Measurements from ENCODE around the gene DYNLL1.
"Not testable (repeated sequence)": the region's sequence is repeated elsewhere in the genome, so short reads cannot be mapped to it uniquely, and the experiment has no call there.

DYNLL1 gene

DNA sequence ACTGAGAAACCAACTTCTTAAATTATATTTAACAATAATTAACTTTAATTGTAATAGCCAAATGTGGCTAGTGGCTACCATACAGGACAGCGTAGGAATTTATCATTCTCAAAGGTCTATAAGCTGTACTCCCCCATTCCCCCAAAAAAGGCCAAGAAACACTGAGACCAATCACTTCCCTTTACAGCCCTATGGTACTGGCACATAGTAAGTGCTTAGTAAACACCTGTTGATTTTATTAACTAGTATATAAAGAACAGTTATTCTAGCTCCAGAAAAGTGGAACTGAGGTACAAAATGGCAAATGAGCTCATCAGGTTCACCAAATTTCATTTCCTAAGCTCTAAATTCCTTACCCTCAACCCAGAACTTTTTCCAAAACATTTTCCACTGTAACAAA is 20.3 kb upstream of the DYNLL1 start:
- DNase-seq: no peak

DNA sequence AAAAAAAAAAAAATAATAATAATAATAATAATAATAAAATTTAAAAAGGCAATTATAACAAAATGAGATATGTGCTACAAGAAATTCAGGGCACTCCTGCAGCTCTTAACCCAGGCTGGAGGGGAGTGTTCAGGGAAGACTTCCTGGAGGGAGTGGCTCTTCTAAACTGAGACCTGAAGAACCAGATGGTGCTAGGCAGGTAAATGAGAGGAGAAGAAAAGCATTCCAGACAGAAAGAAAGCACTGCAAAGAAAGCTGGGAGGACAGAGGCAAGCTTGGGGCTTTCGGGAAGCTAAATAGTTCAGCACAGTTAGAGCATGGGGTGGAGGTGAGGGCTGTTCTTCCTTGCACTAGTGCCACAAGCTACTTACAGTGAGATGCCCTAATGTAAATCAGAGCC is 16.5 kb upstream of the DYNLL1 start:
- no peak for DNase-seq

DNA sequence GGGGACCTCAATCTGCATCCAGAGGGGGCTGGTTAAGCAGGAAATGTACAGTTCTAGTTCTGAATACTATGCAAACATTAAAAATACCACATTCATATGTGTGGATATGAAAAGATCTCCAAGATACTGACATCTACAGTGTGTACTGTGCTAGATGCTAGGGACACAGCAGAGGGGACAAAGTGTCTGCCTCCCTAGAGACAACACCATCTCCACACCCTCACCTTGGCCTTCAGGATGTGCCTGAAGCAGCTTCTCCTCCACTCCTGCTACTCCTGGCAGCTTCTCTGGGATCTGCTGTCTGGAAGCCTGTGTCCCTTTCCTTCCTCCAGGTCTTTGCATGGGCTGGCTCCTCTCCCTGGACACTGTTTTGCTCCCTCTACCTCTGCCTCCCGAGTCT is 15.7 kb upstream of the DYNLL1 start:
- no peak for DNase-seq

DNA sequence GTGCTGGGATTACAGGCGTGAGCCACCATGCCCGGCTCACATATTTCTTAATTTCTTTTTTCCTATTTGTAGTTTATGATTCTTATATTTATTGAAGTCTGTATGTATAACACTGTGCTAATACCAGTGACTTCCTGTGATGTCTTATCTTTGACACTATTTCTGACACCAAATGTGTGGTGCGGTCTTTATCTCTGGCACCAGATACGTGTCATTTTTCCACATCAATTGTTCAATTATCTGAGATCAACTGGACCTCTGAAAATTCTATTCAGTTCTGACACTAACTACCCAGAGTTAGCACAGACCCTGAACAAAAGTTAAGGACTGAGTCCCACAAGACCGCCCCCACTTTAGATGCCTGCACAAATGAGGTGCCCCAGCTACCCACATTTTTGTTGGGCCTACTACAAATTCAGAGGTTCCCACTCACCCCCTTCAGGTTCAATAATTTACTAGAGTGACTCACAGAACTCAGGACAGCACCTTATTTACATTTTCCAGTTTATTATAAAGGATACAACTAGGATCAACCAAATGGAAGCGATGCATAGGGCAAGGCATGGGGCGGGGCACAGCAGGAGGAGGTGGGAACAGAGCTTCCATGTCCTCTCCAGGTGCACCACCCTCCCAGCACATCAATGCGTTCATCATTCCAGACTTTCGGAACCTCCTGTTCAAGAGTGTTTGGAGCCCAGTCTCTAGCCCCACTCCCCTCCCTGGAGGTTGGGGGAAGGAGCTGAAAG is 14.7 kb upstream of the DYNLL1 start:
- no peak for DNase-seq

DNA sequence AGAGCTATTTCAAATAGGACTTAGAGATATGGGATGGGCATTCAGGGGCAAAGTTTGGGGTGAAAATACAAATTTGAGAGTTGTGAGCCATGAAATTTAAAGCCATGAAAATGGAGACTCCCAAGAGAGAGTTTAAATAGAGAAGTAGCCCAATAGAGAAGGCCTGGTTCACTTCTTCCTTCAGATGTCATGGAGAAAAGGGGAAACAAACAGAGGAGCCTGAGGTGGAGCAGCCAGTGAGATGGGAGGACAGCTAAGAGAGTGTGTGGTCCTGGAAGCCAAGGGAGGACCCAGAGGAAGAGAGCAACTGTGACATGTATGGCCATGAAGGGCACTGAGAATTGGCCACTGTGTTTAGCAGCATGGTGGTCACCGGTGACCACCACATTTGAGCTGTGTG is 12.3 kb upstream of the DYNLL1 start:
- DNase-seq: no peak

DNA sequence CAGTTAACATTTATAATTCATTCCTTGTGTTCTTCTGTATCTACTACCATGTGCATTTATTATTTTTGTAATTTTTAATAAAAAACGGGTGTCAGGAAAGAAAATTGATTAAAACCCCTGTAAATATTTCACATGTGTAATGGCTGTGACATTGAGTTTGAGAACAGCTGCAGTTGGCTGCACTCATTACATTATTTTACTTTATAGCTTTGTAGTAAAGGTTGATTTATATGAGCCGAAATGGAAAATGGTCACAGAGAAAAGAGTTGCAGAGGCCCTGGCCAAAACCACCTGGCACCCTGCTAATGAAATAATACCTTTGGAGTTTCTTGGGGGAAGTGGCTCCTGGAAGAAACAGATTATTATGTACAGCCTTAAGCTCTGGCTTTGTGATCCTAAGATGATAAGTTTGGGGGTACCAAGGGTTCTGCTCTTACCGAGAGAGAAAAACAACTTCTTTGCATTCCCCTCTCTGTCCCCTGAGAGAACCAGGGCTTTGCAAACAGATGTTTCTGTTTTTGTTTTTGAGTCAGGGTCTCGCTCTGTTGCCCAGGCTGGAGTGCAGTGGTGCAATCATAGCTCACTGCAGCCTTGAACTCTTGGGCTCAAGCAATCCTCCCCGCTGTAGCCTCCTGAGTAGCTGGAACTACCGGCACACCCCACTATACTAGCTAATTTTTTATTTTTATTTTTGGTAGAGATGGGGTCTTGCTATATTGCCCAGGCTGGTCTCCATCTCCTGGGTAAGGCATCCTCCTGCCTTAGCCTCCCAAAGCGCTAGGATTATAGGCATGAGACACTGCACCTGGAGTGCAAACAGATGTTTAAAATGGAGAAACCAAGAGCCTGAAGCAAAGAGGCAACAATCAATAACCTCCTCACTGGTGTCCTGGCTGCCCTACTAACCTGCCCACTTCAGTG is 9.7 kb upstream of the DYNLL1 start:
- no peak for DNase-seq

DNA sequence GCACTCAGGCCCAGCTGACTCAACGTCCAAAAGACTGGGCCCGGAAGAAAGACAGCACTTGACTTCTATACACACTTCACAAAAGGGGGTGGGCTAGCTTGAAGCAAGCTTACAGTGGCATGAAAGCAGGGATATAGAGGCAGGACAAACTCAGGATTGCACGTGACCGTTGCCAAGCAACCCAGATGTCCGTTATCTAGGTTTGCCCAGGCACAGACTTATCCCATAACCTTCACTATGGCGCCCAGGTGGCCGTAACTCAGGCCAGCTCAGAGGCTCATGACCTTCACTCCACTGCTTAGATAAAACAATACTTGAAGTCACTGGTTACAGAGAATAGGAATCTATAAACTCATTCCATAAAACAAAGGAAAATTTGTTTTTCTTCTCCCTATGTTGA is 8.4 kb upstream of the DYNLL1 start:
- DNase-seq: not testable (repeated sequence)

DNA sequence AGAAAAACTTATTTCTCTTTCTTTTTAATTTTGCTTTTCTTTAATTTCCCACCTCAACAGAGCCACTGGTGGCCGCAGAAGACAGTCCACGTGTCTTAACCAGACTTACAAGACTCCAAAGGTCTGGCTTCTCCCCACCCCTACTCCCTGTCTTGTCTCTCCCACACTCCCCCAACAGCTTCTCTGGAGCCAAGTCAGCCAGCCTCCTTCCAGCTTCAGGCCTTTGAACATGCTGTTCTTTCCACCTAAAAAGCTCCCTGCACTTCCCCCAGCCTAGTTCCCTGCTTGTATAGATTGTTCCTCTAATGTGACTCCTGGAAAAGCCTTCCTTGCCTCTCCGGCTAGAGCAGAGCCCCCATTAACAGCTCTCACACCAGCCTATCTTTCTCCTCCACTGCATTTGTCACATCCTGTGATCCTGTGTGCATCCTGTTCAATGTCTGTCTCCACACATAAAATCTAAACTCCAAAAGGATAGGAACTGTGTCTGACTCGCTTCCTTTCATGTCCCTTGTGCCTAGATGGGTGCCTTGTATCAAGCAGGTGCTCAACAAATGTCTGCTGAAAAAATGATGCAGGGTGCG is 7.8 kb upstream of the DYNLL1 start:
- no peak for DNase-seq

DNA sequence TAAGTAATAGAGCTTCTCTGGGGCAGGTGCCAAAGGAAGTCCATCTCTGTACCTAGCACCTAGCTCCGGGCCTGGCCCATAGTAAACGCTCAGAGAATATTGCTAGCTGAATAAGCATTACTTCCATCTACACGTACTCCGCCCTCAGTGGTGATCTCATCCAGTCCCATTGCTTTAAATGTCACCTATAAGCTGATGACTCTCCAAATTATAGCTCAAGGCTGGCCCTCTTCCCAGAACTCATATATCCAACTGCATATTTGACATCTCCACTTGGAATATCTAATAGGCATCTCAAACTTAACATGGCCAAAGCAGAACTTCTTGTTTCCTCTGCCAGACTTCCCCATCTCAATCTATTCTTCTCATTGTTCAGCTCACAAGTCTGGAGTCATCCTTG is 6.9 kb upstream of the DYNLL1 start:
- DNase-seq: no peak

DNA sequence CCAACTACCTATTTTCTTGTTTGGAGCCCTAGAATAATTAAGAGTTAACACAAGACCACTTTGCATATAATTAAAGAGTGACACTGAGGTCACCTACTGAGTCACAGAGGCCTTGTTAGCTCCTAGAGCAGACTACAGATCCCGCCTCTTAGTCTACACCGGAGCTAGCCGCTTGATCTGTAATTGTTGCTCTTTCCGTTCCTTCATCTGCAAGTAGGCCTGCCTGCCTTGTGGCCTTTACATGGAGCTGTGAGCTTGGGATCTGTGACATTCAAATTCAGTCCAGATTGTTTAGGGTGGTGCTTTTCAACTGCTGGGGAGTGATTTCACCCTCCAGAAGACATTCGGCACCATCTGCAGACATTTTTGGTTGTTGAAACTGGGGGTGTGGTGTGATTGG is 5.6 kb upstream of the DYNLL1 start:
- no peak for DNase-seq

DNA sequence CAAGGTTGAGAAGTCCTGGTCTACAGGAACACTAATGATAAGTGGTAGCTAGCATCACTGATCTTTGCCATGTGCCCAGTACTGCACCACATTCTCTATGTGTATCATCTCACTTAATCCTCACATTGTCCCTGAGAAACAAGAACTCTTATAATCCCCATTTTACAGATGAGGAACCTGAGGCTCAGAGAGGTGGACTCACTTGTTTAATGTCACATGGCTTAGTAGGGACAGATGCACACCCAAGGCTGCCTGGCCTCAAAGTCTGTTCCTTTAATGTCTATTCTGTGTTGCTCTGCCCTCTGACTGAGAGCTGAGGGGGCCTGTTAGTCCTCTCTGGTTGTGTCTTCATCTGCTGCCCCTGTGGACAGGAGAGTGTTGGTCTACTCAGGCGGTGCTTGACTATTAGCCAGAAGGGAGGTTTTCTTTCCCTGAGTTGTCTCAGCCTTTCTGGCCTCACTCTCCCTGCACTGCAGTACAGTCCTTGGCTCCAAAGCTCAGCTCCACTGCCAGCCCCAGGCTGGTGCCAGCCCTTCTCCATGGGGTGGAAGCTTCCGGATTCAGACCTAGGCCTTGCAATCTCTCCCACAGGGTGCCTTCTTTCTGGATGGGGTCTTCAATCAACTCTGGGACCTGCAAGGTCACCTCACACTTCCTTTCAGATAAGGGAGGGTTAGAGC is 4.9 kb upstream of the DYNLL1 start:
- DNase-seq: no peak

DNA sequence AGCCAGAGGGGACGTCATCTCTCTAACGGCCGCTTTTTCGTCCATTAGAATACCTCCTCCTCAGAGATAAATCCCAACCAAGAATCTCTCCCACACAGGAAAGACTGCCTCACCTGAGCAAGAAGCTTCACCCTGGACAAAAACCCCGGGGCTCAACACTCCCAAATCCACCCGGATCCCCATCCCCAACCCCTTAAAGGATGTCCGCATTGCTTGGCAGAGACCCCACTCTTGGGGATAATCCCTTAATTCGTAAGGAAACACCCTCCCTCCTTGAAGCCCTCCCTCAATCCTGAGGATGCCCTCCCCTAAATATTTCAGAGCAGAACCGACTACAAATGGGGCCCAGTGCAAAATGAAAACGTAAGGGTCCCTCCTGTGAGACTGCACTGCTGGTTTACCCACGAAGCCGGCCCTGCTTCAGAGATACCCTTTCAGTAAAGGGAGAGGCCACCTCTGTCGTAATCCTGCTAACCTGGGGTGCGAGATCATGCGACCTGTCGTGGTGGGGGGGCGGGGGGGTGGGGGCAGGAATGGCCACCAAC is 655 bp upstream of the DYNLL1 start:
- no peak for DNase-seq

DNA sequence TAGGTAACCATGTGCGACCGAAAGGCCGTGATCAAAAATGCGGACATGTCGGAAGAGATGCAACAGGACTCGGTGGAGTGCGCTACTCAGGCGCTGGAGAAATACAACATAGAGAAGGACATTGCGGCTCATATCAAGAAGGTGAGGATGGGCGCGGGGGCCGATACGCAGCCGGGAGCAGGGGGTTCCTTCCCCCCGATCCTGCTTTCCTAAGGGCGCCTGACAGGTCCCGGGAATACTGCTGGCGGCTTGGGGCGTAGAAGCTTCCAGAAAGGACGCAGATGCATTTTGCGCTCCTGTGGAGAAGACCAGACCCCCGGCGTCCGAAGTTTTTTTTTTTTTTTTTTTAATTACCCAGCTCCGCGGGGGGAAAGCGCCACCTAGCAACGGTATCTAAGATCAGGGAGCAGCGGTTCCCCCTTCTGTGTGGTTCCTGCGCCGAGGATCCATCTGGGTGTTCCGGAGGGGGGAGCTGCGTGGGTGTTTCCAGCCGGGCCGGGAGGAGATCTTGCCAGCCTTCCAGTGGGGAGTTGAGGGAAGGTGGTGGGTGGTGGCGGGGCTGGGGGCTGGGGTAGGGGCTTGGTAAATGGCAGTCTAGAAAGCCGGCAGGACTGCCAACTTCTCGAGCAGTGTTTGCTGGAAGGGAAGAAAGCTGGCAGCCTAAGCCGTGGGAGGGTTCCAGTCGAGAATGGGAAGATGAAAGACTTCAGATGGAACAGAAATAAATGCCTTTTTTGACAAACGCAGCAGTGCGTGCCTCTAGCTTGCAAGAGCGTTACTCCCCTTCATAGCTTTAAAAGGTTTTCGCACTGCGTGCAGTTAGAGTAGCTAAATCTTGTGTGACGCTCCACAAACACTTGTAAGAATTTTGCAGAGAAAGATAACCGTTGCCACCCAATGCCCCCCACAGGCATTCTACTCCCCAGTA is 764 bp downstream of the DYNLL1 start:
- DNase-seq: peak; percentile 44

DNA sequence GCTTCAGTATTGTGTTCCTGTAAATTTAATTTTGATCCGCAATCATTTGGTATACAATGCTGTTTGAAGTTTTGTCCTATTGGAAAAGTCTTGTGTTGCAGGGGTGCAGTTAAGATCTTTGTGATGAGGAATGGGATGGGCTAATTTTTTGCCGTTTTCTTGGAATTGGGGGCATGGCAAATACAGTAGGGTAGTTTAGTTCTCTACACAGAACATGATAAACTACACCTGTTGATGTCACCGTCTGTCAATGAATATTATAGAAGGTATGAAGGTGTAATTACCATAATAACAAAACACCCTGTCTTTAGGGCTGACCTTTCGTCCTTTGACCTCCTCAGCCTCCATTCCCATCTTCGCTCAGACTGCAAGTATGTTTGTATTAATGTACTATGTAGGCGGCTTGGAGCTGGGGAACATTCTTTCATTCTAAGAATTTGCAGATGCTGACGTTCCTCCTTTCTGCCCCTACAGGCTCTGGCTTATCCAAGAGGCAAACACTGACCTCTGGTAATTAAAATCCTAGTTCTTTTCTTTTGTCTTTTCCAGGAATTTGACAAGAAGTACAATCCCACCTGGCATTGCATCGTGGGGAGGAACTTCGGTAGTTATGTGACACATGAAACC is 1.7 kb downstream of the DYNLL1 start:
- no peak for DNase-seq

DNA sequence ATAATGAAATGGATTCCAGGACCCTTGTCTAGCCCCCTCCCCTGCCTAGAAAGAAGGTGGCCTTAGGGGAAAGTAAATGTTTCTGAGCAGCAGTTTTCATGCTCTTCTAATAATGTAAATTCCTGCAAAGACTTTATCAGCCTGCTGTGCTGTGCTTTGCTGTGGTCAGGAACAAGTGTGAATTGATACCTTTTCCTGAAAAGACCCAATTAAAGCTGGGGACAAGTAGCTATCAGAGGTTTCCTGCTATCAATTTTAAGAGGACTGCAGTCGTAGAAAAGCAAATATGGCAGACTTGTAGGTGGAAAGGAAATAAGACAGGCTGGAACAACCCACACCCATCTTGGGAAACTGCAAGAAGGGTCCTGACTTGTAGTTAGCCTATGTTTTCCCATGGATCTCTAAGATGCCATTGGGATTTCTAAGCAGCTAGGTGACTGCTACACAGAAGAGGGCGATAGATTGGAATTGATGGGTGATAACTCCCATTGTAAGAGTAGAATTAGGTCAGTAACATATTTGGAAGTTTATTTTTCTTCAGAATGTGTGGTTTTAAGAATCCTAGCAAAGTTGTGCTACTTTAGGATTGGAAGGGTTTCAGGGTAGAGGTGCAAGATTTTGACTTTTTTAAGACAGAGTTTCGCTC is 3.1 kb downstream of the DYNLL1 start:
- no peak for DNase-seq

DNA sequence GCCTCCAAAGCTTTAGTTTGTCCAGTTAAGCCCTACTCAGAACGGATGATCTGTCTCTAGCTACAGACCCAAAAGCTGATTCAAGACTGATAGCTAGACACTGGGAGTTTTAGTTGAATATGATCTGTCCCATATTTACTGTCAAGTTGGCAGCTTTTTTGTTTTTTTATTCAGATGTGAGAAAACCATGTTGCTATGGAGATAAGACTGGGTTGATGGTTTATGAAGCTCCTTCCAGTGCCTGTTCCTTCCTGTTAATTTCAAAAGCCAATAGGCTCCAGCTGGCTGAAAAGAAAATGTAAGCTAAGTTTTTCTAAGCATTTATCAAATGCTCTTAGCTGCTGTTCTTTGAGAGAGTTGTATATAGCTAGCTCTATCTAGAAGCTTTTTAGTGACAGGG is 4.7 kb downstream of the DYNLL1 start:
- no peak for DNase-seq

DNA sequence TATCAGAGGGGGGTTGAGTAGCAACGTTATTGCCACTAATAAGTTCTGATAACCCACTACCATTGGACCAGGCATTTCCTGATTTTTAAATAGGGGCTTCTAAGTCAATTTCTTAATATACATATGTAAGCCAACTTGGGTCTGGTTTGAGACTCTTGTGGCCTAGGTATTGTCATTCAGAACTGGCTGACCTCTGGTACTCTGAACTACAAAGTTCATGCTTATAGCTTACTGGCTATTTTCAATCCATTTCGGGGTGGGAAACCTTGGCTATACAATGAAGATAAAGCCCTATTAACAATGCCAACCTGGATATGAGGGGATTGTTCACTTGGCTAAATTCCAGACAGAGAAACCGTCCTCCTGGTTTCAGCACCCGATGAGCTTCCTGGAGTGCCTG is 8.7 kb downstream of the DYNLL1 start:
- DNase-seq: no peak

DNA sequence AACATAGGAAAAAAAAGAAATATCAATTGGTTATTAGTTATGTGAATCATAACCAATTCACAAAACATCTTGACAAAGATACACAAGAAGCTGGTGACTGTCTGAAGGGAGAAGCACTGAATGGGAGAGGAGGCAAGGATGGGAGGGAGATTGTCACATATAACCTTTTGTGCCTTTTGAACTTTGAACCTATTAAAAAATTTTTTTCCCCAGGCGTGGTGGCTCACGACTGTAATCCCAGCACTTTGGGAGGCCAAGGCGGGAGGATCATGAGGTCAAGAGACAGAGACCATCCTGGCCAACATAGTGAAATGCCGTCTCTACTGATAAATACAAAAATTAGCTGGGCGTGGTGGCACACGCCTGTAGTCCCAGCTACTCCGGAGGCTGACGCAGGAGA is 12.6 kb downstream of the DYNLL1 start:
- no peak for DNase-seq

DNA sequence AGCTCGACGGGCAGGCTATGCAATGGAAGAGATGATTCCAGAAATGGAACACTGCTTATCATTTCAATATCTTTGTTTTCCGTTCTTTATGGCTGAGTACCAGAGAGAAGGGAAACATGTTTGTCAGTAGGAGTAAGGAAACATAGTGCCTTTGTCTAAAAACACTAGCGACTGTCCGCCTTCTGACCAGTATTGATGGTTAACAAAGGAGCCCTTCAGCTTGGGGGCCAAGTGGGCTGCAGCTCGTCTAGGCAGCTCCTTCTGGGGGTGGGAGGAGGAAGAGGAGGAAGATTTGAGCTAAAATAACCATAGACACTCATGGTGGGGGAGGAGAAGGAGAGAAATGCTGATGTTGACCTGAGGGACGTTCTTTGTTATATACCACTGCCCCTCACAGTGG is 18.1 kb downstream of the DYNLL1 start:
- no peak for DNase-seq

DNA sequence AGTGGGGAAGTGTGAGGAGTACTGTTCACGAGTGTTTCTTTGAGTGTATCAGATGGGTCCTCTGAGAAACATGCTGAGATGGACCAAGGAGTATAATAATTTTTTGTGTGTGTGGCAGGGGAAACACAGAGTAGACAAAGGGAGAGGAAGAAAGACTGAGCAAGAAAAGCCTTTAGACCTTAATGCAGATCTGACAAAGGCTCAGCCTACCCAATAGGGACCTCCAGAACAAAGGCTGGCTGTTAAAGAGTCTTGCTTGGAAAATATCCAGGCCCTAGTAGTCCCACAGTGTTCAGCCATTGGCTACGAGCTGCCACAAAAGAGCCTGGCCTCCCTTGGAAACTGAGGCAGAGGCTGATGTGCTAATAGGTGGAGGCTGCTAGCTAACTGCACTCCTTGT is 19.6 kb downstream of the DYNLL1 start:
- no peak for DNase-seq

DNA sequence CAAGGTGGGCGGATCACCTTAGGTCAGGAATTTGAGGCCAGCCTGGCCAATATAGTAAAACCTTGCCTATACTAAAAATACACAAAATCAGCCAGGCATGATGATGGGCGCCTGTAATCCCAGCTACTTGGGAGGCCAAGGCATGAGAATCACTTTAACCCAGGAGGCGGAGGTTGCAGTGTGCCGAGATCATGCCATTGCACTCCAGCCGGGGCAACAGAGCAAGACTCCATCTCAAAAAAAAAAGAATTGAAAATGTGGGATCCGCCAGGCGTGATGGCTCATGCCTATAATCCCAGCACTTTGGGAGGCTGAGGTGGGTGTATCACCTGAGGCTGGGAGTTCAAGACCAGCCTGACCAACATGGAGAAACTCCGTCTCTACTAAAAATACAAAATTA is 23.4 kb downstream of the DYNLL1 start:
- DNase-seq: not testable (repeated sequence)
